RWPE2 (cell line): ENCODE measurements around the gene GDPGP1.

Experiments
- ATAC-seq: fragments of 200-7000 bp; cut with Tn5 transposase; 3 replicates; pipeline ENCODE4 v1.9.1; 2021; ENCODE audit warnings: low read depth
- DNase-seq: peaks from one replicate; pipeline ENCODE4 v3.0.0-alpha.2; 2020; ENCODE audit warnings: low spot score
- H3K27ac ChIP-seq: fragments of 450-650 bp; 2 replicates; pipeline ENCODE4 v1.5.1; 2017; ENCODE audit warnings: mild to moderate bottlenecking; ENCODE audit not compliant: poor library complexity, severe bottlenecking
- H3K27me3 ChIP-seq: fragments of 250-450 bp; sonication (Bioruptor Pico); 2 replicates; pipeline ENCODE4 v1.5.1; 2021; ENCODE audit warnings: mild to moderate bottlenecking, moderate library complexity; ENCODE audit not compliant: insufficient read depth, poor library complexity, severe bottlenecking
- H3K36me3 ChIP-seq: fragments of 250-450 bp; sonication (Bioruptor Pico); 2 replicates; pipeline ENCODE4 v1.5.1; 2020; ENCODE audit warnings: low read depth, mild to moderate bottlenecking, moderate library complexity
- H3K4me1 ChIP-seq: fragments of 250-450 bp; sonication (Bioruptor Pico); 2 replicates; pipeline ENCODE4 v1.5.1; 2021; ENCODE audit warnings: mild to moderate bottlenecking, moderate library complexity; ENCODE audit not compliant: insufficient read depth, poor library complexity, severe bottlenecking
- H3K4me3 ChIP-seq: fragments of 250-450 bp; sonication (Bioruptor Pico); 2 replicates; pipeline ENCODE4 v1.5.1; 2021; ENCODE audit warnings: mild to moderate bottlenecking, moderate library complexity; ENCODE audit not compliant: severe bottlenecking
- H3K9me3 ChIP-seq: fragments of 250-450 bp; sonication (Bioruptor Pico); 2 replicates; pipeline ENCODE4 v1.5.1; 2021; ENCODE audit warnings: mild to moderate bottlenecking, moderate library complexity; ENCODE audit not compliant: severe bottlenecking
- CTCF ChIP-seq: fragments of 450-650 bp; IDR thresholded peaks from one replicate; pipeline ENCODE4 v1.5.1; 2017; ENCODE audit warnings: mild to moderate bottlenecking, moderate library complexity; ENCODE audit not compliant: poor library complexity, severe bottlenecking

The GDPGP1 gene

GRCh38 chr15:90225047-90225446 lies 9.0 kb upstream of the GDPGP1 start:
- ATAC-seq = no peak
- no peak for TF ChIP-seq CTCF
- no peaks in the 10 kb centered on the region for H3K4me1 ChIP-seq
- H3K27ac ChIP-seq = no peak overlapping the region
- no peaks in the 10 kb centered on the region for H3K27me3 ChIP-seq
- no peaks in the 10 kb centered on the region for H3K9me3 ChIP-seq
- no peak overlapping the region for H3K4me3 ChIP-seq
- peaks cover 100% of the 10 kb centered on the region for H3K36me3 ChIP-seq
- no peak for DNase-seq

- no peaks in the 10 kb centered on the region for H3K9me3 ChIP-seq
- H3K36me3 ChIP-seq = peaks cover 100% of the 10 kb centered on the region
- H3K4me3 ChIP-seq = no peak overlapping the region
- TF ChIP-seq CTCF = no peak
- H3K27me3 ChIP-seq = no peaks in the 10 kb centered on the region
- DNase-seq = no peak
- H3K27ac ChIP-seq = no peak overlapping the region
- no peaks in the 10 kb centered on the region for H3K4me1 ChIP-seq
- no peak for ATAC-seq
Measured at GRCh38 chr15:90225504-90226234, 8.3 kb upstream of the GDPGP1 start.

- Histone ChIP-seq H3K27ac (no peak overlapping the region), H3K36me3 (peaks cover 97% of the 10 kb centered on the region), H3K9me3 (no peaks in the 10 kb centered on the region), H3K27me3 (no peaks in the 10 kb centered on the region), H3K4me1 (no peaks in the 10 kb centered on the region), H3K4me3 (no peak overlapping the region)
- no peak for TF ChIP-seq CTCF
- DNase-seq (no peak), ATAC-seq (no peak)
Measured at GRCh38 chr15:90227336-90227735, 6.7 kb upstream of the GDPGP1 start.

- no peaks in the 10 kb centered on the region for H3K4me1 ChIP-seq
- no peak overlapping the region for H3K27ac ChIP-seq
- no peak overlapping the region for H3K4me3 ChIP-seq
- ATAC-seq (no peak), DNase-seq (no peak)
- peaks cover 90% of the 10 kb centered on the region for H3K36me3 ChIP-seq
- no peak for TF ChIP-seq CTCF
- no peaks in the 10 kb centered on the region for H3K9me3 ChIP-seq
- no peaks in the 10 kb centered on the region for H3K27me3 ChIP-seq
Measured at GRCh38 chr15:90227816-90228772, 5.9 kb upstream of the GDPGP1 start.
